PC-3 (cell line): ENCODE results near the gene KRT40. TPM values are rescaled to one million over a fixed set of nuclear protein-coding genes. Genes with fewer than 3 reads are reported as not detected.

Experiments used
- ATAC-seq: fragments of 200-7000 bp; cut with Tn5 transposase; 2 replicates; pipeline ENCODE4 v1.9.1; 2020; ENCODE audit warnings: mild to moderate bottlenecking, moderate library complexity
- BruUV-seq: library from RNA; stranded (reverse); fragments of 400-500 nt; replicated peaks from 2 replicates; lab custom pipeline; 2021; lab: Mats Ljungman, UMichigan
- CTCF ChIA-PET: fragments of 300-600 bp; sonication (Branson Sonifier 250); formaldehyde crosslinking; loops from one replicate; lab custom pipeline; 2022; ENCODE audit warnings: antibody characterized with exemption; lab: Charles Lee
- POLR2A ChIA-PET: fragments of 300-600 bp; sonication (Branson Sonifier 250); formaldehyde crosslinking; loops from one replicate; lab custom pipeline; 2022; ENCODE audit warnings: antibody characterized with exemption; ENCODE audit not compliant: unreplicated experiment; lab: Charles Lee
- DNase-seq: peaks from one replicate; pipeline ENCODE4 v3.0.0-alpha.2; 2015
- H2AFZ ChIP-seq: fragments of 300-600 bp; sonication (generic); 2 replicates; pipeline ENCODE4 v1.6.0; 2016; ENCODE audit warnings: antibody characterized with exemption, low read length
- H3F3A ChIP-seq: fragments of 300-600 bp; sonication (generic); one replicate; pipeline ENCODE4 v1.6.0; 2017; ENCODE audit warnings: antibody characterized with exemption, low read length, control low read depth, mild to moderate bottlenecking; ENCODE audit not compliant: unreplicated experiment
- H3K27ac ChIP-seq: fragments of 300-600 bp; sonication (generic); 2 replicates; pipeline ENCODE4 v1.5.1; 2016; ENCODE audit warnings: mild to moderate bottlenecking, low read length
- H3K27me3 ChIP-seq: fragments of 300-600 bp; sonication (generic); 2 replicates; pipeline ENCODE4 v1.6.1; 2016; ENCODE audit warnings: low read length, mixed read lengths
- H3K36me3 ChIP-seq: fragments of 300-600 bp; sonication (generic); 2 replicates; pipeline ENCODE4 v1.6.1; 2016; ENCODE audit warnings: low read depth, mixed run types, low read length, mixed read lengths
- H3K4me1 ChIP-seq: fragments of 300-600 bp; sonication (generic); 2 replicates; pipeline ENCODE4 v1.5.1; 2016; ENCODE audit warnings: low read length; ENCODE audit not compliant: insufficient read depth
- H3K4me2 ChIP-seq: fragments of 300-600 bp; sonication (generic); 2 replicates; pipeline ENCODE4 v1.6.0; 2016; ENCODE audit warnings: low read length
- H3K4me3 ChIP-seq: fragments of 300-600 bp; sonication (generic); 2 replicates; pipeline ENCODE4 v1.5.1; 2016; ENCODE audit warnings: mild to moderate bottlenecking, low read length, mixed read lengths
- H3K79me2 ChIP-seq: fragments of 300-600 bp; sonication (generic); 2 replicates; pipeline ENCODE4 v1.6.1; 2017; ENCODE audit warnings: low read length, mixed read lengths
- H3K9ac ChIP-seq: fragments of 300-600 bp; sonication (generic); 2 replicates; pipeline ENCODE4 v1.6.0; 2016; ENCODE audit warnings: mild to moderate bottlenecking, low read length
- H3K9me2 ChIP-seq: fragments of 300-600 bp; sonication (generic); replicated peaks from 2 replicates; pipeline ENCODE4 v1.6.1; 2016; ENCODE audit warnings: mixed run types, low read length, mixed read lengths
- H3K9me3 ChIP-seq: fragments of 300-600 bp; sonication (generic); 2 replicates; pipeline ENCODE4 v1.6.1; 2016; ENCODE audit warnings: low read length, mixed read lengths
- H4K20me1 ChIP-seq: fragments of 300-600 bp; sonication (generic); 2 replicates; pipeline ENCODE4 v1.6.1; 2016; ENCODE audit warnings: low read length, mixed read lengths
- CTCF ChIP-seq: fragments of 300-600 bp; sonication (generic); conservative IDR thresholded peaks from 2 replicates; pipeline ENCODE4 v1.5.1; 2017; ENCODE audit warnings: antibody characterized with exemption, low read depth, mild to moderate bottlenecking, low read length
- EZH2 ChIP-seq: fragments of 300-600 bp; sonication (generic); IDR thresholded peaks from one replicate; pipeline ENCODE4 v1.6.1; 2017; ENCODE audit warnings: antibody characterized with exemption, mild to moderate bottlenecking, low read length; ENCODE audit not compliant: unreplicated experiment
- EZH2phosphoT487 ChIP-seq: fragments of 300-600 bp; sonication (generic); IDR thresholded peaks from 2 replicates; pipeline ENCODE4 v1.6.1; 2018; ENCODE audit warnings: mild to moderate bottlenecking, antibody characterized with exemption, low read length, borderline replicate concordance
- intact Hi-C: fragments of 100-400 bp; cut with micrococcal nuclease; formaldehyde crosslinking; loops from 2 replicates; pipeline ENCODE4 v1.9.0; 2023
- total RNA-seq: library from RNA; depleted of rRNA; stranded (reverse); fragments of >200 nt; gene quantifications from 2 replicates; pipeline ENCODE4 v1.2.3, GENCODE V29; 2014

The KRT40 gene
- total RNA-seq, 1 experiment from 2014 or later: not detected

- DNase-seq: no peak
- no peak for TF ChIP-seq CTCF
- no peak for TF ChIP-seq EZH2phosphoT487
- no peak for TF ChIP-seq EZH2
- Histone ChIP-seq H3K27ac (no peak overlapping the region), H3K9ac (no peak overlapping the region), H3K9me3 (no peaks in the 10 kb centered on the region), H3K4me3 (no peak overlapping the region), H3K27me3 (no peaks in the 10 kb centered on the region), H4K20me1 (no peaks in the 10 kb centered on the region), H3K36me3 (no peaks in the 10 kb centered on the region), H3K4me2 (no peak overlapping the region), H3F3A (no peaks in the 10 kb centered on the region), H3K79me2 (no peaks in the 10 kb centered on the region), H2AFZ (no peak overlapping the region), H3K4me1 (peaks cover 9% of the 10 kb centered on the region), H3K9me2 (no peaks in the 10 kb centered on the region)
- POLR2A ChIA-PET: no interaction called here
- CTCF ChIA-PET: no interaction called here
- ATAC-seq: no peak
- BruUV-seq: no TSS peak
- intact Hi-C loops: no loop called here
Measured at GRCh38 chr17:40997361-40997760, 13.2 kb upstream of the KRT40 start.

- no peak overlapping the region for H3K4me2 ChIP-seq
- H3K4me3 ChIP-seq: no peak overlapping the region
- BruUV-seq: no TSS peak
- no peaks in the 10 kb centered on the region for H3F3A ChIP-seq
- H3K4me1 ChIP-seq: peaks cover 5% of the 10 kb centered on the region
- H3K9ac ChIP-seq: no peak overlapping the region
- intact Hi-C loops: no loop called here
- TF ChIP-seq CTCF: no peak
- no peak for TF ChIP-seq EZH2
- no peak for TF ChIP-seq EZH2phosphoT487
- no peaks in the 10 kb centered on the region for H3K79me2 ChIP-seq
- H3K27me3 ChIP-seq: no peaks in the 10 kb centered on the region
- ATAC-seq (no peak), DNase-seq (no peak)
- POLR2A ChIA-PET: no interaction called here
- H4K20me1 ChIP-seq: no peaks in the 10 kb centered on the region
- CTCF ChIA-PET: no interaction called here
- no peaks in the 10 kb centered on the region for H3K9me2 ChIP-seq
- no peak overlapping the region for H3K27ac ChIP-seq
- no peak overlapping the region for H2AFZ ChIP-seq
- H3K36me3 ChIP-seq: no peaks in the 10 kb centered on the region
- no peaks in the 10 kb centered on the region for H3K9me3 ChIP-seq
Measured at GRCh38 chr17:40996829-40997228, 12.7 kb upstream of the KRT40 start.

DNA sequence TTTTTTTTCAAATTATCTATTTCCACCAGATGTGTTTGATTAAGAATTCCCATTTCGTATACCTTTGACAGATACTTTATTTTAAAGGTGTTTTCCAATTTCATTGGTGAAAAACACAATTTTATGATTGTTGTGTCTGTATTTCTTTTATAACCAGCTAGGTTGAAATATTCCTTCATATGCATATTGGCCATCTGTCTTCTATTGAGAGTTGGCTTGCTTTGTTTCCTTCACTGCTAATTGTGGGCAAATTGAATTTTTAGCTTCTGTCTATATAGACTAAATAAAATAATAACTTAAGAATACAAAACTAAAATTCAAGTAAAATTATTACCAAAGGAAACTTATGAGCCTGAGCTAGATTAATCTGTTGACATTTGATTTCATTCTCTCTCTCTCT, 11.0 kb upstream of the KRT40 start:
- no peak overlapping the region for H3K9ac ChIP-seq
- H3K4me3 ChIP-seq: no peak overlapping the region
- H3F3A ChIP-seq: no peaks in the 10 kb centered on the region
- H3K9me2 ChIP-seq: no peaks in the 10 kb centered on the region
- H3K9me3 ChIP-seq: no peaks in the 10 kb centered on the region
- POLR2A ChIA-PET: no interaction called here
- no peaks in the 10 kb centered on the region for H3K36me3 ChIP-seq
- H2AFZ ChIP-seq: no peak overlapping the region
- ATAC-seq (no peak), DNase-seq (no peak)
- H3K27me3 ChIP-seq: no peaks in the 10 kb centered on the region
- no TSS peak for BruUV-seq
- H3K4me2 ChIP-seq: no peak overlapping the region
- TF ChIP-seq EZH2: no peak
- TF ChIP-seq EZH2phosphoT487: no peak
- TF ChIP-seq CTCF: no peak
- no peaks in the 10 kb centered on the region for H3K79me2 ChIP-seq
- no peaks in the 10 kb centered on the region for H3K4me1 ChIP-seq
- CTCF ChIA-PET: no interaction called here
- H4K20me1 ChIP-seq: no peaks in the 10 kb centered on the region
- H3K27ac ChIP-seq: no peak overlapping the region
- intact Hi-C loops: no loop called here
